Stimulated activated CD4-positive, alpha-beta T cell treated with anti-CD3 and anti-CD28 coated beads, Interleukin-1b, Interleukin-23, amount 100 ng/mL, for 48 hours (primary cell): ENCODE measurements around the gene UIMC1.

Experiments
- DNase-seq: peaks from one replicate; pipeline ENCODE4 v3.0.0-alpha.2; 2020

Gene UIMC1

DNA sequence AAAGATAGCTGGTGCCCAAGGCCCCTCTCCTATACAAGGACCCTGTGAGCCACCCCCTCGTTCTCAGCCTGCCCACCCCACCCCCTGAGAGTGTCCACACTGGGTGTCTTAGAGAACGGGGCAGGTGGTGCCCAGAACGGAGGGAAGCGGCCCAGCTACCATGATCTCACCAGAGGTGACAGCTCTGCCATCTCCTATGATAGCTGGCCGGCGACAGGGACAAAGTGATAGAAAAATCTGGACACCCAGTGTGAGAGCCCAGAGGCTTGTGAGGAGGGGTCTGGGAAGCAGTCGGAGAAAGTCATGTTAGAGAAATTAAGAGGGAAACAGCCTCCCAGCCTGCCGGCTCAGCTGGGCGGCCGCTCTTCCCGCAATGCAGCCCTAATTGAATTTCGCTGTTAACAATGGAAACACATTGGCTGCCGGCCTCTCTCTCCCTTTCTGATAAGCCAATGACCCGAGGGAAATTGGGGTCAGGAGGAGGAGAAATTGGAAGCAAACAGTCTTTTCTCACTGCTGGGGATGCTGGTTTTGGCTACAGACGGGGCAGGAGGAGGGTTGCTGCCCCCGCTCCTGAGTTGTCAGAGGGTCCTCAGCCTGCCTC is 139.8 kb downstream of the UIMC1 start:
- DNase-seq = no peak

DNA sequence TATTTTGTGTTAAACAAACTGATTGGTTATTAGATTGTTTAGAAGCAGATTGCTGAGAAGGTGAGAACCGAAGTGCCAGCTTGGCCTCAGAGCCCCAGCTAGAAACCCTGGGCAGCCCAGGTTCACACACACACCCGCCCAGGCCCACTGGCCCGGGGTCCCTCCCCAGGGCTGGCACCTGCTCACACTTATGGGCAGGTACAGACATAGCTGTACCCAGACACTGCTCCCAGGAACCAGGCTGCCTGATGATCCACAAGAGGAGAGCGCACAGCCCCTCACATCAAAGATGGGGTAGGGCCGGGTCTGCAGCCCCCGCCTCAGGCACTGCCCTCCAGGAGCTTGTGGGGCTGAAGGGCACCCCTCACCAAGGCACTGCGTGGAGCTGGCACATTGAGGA is 140.6 kb downstream of the UIMC1 start:
- DNase-seq = no peak

DNA sequence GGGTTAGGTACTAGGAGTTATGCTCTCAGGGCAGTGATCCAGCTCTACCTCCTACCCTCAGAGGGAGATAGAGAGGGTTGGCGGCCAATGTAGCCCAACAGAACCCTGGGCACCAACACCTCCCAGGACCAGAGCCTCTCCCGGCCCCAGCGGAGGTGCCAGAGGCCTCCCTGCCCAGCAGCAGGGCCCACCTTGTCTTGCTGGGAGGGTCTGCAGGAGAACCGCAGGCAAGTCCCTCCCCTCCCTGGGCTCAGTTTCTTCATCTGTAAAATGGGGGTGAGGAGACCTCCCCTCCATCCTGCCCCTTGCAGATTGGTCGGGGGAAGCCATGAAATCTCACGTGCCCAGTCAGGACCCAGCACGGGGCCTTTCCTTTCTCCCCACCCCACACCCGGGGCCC is 141.8 kb downstream of the UIMC1 start:
- no peak for DNase-seq

DNA sequence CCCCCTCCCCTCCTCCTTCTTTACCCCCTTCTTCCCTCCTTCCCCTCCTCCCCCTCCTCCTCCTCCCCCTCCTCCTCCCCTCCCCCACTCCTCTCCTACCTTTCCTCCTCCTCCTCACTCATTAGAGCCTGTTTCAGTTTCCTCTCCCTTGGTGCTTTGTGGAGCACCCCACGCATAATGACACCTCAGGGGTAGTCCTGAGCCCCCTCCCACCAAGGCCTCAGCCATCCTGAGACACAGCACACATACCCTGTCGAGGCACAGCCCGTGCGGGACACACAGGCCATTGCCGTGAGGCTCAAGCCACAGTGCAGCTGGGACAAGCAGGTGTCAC is 142.8 kb downstream of the UIMC1 start:
- DNase-seq = no peak

DNA sequence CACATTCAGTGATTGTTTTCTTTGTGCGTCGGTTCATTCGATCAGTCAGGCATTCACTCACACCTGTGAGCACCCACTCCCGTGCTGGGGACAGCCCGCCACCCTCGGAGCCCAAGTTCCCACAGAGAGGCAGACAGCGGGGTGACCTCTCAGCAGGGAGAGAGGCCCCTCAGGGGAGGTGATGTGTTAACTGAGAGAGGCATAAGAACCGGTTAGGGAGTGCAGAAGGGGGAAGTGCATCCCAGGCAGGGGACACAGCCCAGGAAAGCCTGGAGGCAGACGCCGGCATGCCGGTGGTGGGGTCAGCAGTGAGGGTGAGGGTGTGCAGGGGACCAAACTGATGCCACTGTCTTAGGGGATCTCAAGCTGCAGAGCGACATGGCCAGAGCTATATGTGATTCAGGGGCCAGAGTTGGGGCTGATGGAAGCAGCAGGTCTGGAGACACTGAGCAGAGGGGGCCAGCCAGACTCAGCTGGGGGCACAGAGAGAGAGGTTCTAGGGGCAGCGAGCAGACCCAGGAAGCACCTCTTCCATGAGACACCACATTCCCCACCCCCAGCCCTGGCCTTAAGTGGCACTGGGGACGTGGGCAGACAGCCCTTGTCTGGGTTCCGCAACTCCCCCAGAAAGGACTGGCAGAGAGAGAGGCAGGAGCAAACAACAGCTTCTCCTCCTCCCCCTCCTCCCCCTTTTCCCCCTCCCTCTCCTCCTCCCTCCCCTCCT is 143.4 kb downstream of the UIMC1 start:
- DNase-seq = no peak

DNA sequence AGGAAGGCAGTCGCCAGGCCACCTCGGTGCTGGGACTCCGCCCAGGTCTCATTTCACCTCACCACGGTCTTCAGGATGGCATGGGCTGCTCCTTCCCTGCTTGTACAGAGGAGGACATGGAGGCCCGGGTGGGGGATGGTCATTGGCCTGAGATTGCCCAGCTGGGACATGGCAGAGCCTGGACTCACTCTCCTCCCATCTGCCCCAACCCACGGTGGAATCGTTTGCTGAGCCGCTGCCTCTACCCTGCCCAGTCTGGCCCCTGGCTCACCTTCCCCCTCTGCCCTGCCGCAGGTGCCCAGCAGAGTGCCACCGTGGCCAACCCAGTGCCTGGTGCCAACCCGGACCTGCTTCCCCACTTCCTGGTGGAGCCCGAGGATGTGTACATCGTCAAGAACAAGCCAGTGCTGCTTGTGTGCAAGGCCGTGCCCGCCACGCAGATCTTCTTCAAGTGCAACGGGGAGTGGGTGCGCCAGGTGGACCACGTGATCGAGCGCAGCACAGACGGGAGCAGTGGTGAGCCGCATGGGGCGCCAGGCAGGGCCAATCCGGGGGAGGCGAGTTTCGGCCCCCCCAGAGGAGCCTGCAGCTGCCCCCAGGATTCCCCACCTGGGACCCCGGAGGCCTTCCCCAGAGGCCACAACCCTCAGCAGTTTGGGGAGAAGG is 144.1 kb downstream of the UIMC1 start:
- DNase-seq = no peak

DNA sequence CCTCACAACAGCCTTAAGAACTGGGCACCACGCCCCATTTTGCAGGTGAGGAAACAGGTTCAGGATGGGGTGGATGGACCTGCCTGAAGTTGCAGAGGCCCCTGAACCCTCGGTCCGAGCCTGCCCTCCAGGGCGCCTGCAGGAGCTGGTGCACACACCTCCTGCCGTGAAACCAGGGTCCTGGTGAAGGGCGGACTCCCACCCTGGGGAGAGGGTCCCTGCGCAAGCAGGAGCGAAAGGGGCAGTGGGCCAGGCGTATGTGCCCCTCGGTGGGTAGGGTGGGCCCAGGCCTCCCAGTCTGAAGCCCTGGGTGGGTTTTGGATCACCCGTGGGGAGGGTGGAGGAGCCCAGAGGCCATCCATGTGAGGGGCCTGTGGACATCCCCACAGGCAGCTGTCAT is 145.3 kb downstream of the UIMC1 start:
- no peak for DNase-seq

DNA sequence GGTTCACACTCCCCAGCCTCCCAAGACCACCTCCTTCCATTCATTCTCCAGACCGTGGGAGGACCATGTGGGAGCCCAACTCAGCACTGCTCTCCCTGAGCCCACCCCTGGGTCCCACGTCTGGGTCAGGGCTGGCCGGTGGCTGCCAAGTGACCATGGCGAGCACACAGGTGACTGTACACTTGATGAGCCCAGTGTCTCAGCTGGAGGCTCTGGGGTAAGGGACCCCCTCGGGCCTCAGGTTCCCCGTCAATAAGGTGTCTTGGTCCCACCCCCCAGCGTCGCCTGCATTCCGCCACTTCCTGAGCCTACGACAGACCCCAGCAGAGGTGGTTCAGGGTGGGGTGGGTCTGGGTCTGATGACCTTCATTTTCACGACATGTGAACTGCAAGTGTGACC is 146.2 kb downstream of the UIMC1 start:
- DNase-seq = no peak

DNA sequence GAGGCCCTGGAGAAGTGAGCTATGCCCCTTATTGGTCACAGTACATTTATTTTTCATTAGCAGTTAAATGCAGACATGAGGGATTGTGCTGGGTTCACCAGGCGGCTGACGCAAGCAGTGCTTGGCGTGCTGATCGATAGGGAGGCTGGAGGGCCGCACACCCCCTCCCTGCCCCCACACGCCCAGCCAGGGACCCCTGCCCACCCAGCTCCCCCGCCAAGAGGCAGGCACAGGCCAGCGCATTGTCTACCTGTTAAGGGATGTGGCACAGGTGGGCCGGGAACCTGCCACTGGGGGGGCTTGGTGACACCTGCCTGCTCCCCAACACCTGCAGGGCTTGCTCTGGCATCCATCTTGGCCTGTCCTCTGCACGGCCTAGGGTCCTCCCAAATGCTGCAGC is 146.7 kb downstream of the UIMC1 start:
- DNase-seq = no peak

DNA sequence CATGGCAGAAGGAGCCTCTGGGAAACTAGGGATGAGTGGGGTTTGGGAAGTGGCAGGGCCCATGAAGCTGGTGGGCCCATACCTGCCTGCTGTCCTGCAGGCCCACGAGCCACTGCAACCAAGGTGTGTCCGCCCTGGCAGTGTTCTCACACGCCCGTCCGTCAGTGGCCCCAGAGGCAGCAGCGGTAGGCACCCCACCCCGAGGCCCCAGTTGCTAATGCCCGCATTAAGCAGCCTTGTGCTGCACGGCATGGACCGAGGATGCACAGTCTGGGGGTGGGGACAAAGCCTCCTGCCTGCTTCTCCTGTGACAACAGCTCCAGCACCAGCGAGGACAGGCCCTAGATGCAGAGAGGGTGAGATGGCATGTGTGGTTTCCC is 148.7 kb downstream of the UIMC1 start:
- DNase-seq = no peak

DNA sequence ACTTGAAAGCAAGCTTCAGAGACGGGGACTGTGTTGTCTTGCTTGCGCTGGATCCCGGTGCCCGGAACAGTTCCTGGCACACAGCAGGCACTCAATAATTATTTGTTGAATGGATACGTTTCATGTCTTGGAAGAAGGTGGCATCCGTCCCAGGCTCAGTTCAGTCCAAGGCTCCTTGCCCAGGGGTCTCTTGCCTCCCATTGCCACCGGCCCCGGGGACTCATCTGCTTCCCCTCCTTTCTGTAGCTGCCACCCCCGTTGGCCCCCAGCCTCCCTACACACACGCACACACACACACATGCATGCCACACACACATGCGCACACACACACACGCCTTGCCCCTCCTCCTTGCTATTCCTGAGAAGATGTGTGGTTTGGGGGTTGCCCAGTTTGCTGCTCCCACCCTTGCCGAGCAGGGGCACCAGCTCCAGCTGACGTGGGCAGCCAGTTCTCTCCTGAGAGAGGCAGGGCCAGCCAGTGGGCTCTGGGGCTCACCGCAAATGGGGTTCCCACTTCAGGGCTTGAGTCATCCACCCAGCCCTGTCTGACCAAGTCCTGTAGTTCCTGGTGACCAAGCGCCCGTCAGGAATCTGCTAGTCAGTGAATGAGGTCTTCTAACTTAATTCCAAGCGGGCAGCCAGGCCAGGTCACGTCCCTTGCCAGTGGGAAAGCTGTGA is 149.2 kb downstream of the UIMC1 start:
- no peak for DNase-seq

DNA sequence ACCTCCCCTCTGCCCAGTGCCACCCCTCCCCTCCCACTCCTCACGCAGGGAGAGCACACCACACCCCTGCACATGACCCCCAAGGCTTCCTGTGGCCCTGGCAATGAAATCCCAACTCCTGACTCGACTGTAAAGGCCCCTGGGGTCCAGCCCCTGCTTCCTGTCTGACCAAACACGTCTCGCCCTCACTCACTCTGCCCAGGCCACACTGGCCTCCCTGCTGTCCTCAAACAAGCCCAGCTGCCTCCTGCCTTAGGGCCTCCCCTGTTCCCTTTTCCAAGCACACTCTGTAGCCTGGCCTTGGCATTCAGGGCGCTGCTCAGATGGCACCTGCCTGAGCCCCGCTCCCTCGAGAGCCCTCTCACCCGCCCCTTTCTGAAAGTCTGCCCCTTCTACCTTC is 149.8 kb downstream of the UIMC1 start:
- DNase-seq = no peak

DNA sequence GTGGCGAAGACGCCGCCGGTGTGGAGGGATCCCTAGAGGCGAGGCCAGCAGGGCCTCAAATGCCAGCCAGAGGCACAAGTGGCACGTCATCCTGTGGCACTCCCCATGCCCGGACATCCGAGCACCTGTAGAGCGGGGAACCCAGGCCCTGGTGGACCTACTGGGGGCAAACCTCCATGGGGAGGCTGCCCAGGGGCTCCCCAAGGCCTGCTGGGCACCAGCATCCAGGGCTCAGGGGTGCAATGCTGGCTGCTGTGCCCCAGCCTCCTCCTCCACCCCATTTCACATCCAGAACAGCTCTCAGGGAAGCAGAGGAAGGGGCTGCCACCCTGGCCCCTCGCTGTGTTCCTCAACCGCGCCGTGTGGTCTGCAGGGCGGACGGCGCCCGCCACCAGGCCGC is 151.0 kb downstream of the UIMC1 start:
- DNase-seq = no peak
